ENCODE measurements around the gene CSDE1.
"Not testable (repeated sequence)": the region's sequence is repeated elsewhere in the genome, so short reads cannot be mapped to it uniquely, and the experiment has no call there.

CSDE1 gene

DNA sequence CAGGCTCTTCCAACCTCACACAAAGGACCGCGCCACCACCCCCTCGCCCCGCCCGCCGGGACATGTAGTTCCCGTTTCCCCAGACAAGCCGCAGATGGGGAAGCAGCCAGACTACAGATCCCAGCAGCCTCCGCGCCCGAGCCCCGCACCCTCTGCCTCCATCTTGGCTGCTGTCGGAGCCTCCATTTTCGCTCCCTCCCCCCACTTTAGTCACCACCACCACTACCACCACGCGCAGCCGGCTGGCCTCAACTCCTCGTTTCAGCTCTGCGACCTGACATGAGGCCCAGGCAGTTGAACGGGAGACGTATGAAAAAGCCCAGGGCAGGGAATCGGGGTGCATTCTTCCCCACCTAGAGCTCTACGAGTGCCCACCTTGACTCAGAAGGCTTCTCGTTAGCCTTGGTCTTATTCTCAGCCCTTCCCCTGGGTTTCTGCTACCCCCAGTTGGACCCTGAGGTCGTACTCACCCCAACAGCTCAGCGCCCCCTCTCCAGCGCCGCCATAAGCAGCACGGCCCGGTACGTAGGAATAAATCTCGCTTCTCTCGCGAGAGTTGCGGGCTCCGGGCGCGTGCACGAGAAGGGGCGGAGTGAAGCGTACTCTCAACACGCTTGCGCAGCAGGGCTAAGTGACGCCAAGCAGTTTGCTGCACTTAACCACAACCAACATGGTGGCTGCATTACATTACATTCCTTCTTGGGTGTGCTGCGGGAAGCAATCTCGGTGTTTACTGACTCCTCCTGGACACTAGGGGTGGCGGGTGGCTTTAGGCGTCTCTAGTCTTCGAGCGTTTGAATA is at the start of gene CSDE1:
CSDE1 (minus strand) TSS at position 530 of the 801 bp plus-strand sequence. CDS start 18,094 bp downstream, outside the sequence.
- Mint-ChIP-seq H3K4me1 (peaks cover 51% of the 10 kb centered on the region), H3K9me3 (peaks cover under 1 to 6% of the 10 kb centered on the region in 2 donors), H3K27me3 (no peaks in the 10 kb centered on the region), H3K4me3 (peak within 1 kb of the TSS; percentile 95 to 97), H3K27ac (peak within 1 kb of the TSS; percentile 99 to 100)
- ATAC-seq (peak; percentile 91), DNase-seq (peak; percentile 94 to 97)

DNA sequence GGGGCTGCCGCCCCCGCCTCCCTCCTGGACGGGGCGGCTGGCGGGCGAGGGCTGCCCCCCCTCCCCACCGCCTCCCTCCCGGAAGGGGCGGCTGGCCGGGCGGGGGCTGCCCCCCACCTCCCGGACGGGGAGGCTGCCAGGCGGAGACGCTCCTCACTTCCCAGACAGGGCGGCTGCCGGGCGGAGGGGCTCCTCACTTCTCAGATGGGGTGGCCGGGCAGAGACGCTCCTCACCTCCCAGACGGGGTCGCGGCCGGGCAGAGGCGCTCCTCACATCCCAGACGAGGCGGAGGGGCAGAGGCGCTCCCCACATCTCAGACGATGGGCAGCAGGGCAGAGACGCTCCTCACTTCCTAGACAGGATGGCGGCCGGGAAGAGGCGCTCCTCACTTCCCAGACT is 46.7 kb upstream of the CSDE1 start:
- not testable (repeated sequence) for H3K27ac Mint-ChIP-seq, H3K9me3 Mint-ChIP-seq, DNase-seq, H3K27me3 Mint-ChIP-seq, H3K4me1 Mint-ChIP-seq, H3K4me3 Mint-ChIP-seq
- ATAC-seq = peak; percentile 58

DNA sequence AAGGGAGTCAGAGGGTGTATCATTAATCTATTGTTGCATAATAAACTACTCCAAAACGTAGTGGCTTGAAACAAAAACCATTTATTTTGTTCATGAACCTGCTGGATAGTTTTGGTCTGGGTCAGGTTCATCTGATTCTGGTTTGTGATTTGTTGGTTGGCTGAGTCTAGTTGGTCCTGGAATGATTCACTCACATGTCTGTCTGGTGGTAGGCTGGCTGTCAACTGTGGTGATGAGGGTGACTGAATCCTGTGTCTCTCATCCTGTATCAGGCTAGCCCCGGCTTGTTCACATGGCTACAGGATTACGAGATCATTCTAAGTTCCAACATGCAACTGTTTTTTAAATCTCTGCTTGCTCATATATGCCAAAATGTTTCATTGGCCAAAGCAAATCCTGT is 45.2 kb upstream of the CSDE1 start:
- Mint-ChIP-seq H3K4me1 (no peaks in the 10 kb centered on the region), H3K27ac (no peak overlapping the region), H3K9me3 (no peaks in the 10 kb centered on the region), H3K4me3 (no peak overlapping the region), H3K27me3 (peaks cover 18% of the 10 kb centered on the region)
- DNase-seq (no peak), ATAC-seq (no peak)

DNA sequence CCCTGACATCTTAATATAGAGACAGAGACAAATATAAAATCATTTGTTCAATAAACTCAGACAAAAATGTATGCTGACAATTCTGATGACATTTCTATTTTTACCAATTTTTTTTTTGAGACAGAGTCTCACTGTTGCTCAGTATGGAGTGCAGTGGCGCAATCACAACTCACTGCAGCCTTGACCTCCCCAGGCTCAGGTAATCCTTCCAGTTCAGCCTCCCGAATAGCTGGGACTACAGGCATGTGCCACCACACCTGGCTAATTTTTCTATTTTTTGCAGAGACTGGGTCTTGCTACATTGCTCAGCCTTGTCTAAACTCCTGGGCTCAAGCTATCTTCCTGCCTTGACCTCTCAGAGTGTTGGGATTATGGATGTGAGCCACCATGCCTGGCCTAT is 36.3 kb upstream of the CSDE1 start:
- no peaks in the 10 kb centered on the region for H3K9me3 Mint-ChIP-seq
- no peak overlapping the region for H3K4me3 Mint-ChIP-seq
- H3K27ac Mint-ChIP-seq = no peak overlapping the region
- ATAC-seq (no peak), DNase-seq (no peak)
- no peaks in the 10 kb centered on the region for H3K4me1 Mint-ChIP-seq
- peaks cover 23% of the 10 kb centered on the region for H3K27me3 Mint-ChIP-seq

DNA sequence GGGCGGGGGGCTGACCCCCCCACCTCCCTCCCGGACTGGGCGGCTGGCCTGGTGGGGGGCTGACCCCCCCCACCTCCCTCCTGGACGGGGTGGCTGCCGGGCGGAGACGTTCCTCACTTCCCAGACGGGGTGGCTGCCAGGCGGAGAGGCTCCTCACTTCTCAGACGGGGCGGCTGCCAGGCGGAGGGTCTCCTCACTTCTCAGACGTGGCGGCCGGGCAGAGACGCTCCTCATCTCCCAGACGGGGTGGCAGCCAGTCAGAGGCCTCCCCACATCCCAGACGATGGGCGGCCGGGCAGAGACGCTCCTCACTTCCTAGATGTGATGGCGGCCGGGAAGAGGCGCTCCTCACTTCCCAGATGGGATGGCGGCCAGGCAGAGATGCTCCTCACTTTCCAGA is 32.8 kb upstream of the CSDE1 start:
- not testable (repeated sequence) for DNase-seq, ATAC-seq, H3K4me1 Mint-ChIP-seq, H3K27ac Mint-ChIP-seq, H3K4me3 Mint-ChIP-seq
- H3K9me3 Mint-ChIP-seq = peaks cover 17 to 22% of the 10 kb centered on the region in 2 donors
- peaks cover 26% of the 10 kb centered on the region for H3K27me3 Mint-ChIP-seq

DNA sequence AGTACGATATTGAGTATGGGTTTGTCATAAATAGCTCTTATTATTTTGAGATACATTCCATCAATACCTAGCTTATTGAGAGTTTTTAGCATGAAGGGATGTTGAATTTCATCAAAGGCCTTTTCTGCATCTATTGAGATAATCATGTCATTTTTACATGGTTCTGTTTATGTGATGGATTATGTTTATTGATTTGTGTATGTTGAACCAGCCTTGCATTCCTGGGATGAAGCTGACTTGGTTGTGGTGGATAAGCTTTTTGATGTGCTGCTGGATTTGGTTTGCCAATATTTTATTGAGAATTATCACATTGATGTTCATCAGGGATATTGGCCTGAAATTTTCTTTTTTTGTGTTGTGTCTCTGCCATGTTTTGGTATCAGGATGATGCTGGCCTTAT is 28.7 kb upstream of the CSDE1 start:
- Mint-ChIP-seq H3K9me3 (peaks cover 17 to 22% of the 10 kb centered on the region in 2 donors), H3K27me3 (peaks cover 26% of the 10 kb centered on the region)
- not testable (repeated sequence) for H3K4me3 Mint-ChIP-seq, ATAC-seq, H3K27ac Mint-ChIP-seq, H3K4me1 Mint-ChIP-seq, DNase-seq

DNA sequence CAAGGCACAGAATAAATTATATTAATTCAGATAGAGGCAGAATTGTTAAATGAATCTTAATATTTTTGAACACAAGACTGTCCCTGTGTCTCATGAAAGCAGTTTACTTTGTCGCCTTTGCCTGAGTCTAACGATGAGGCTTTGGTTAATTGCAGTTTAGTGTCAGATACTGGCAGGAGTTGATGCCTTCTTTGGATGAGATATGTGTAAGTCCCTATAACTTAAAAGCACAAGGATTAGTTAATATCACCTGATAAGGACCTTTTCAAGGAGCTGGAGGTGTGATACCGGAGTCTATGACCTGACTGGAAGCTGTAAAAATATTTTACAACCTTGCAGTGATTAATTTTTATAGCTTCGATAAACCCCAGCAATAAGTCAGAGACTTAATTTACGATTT is 24.7 kb upstream of the CSDE1 start:
- Mint-ChIP-seq H3K4me1 (peaks cover 24% of the 10 kb centered on the region), H3K27me3 (peaks cover 7% of the 10 kb centered on the region), H3K27ac (no peak overlapping the region), H3K4me3 (no peak overlapping the region), H3K9me3 (peaks cover 10 to 19% of the 10 kb centered on the region in 2 donors)
- DNase-seq (no peak), ATAC-seq (no peak)

DNA sequence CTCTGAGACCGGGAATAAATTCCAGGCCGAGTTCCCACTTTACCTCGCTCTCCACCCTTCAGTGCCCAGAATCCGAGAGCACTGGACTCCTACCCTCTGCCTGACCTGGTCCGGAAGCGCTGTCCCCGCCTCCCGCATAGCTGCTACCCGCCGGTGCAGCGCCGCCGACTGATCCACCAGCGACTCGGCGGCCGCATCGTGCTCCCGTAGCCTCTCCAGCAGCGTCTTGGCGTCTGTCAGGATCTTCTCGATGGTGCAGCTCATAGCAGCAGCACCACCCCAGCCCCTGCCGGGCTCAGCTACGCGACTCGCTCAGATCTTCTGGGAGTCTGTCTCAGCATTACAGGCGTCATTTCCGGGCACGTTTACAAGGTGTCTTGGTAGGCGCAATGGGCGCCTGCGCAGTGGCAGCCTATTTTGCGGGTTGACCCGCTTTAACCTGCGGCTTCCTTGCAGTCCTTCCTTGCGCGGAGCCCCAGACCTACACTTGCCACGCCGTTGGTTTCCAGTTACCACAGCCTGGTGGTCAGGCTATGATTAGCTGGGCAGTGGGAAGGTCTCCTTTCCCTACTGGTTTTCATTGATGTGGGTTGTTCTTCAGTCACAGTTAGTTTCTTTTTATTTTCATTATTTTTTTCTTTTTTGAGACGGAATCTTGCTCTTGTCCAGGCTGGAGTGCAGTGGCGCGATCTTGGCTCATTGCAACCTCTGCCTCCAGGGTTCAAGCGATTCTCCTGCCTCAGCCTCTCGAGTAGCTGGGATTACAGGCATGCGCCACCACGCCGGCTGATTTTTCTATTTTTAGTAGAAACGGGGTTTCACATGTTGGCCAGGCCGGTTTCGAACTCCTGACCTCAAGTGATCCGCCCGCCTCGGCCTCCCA is 22.8 kb upstream of the CSDE1 start, which contains the start of gene SIKE1:
SIKE1 (minus strand) TSS at position 342 of the 883 bp plus-strand sequence; CDS start at position 264, 78 bp downstream.
- DNase-seq = peak; percentile 86 to 94
- Mint-ChIP-seq H3K4me3 (peak within 1 kb of the TSS; percentile 100), H3K4me1 (peaks cover 24% of the 10 kb centered on the region), H3K27me3 (no peaks in the 10 kb centered on the region), H3K9me3 (no peaks in the 10 kb centered on the region), H3K27ac (peak within 1 kb of the TSS; percentile 100)
- ATAC-seq = peak; percentile 99

DNA sequence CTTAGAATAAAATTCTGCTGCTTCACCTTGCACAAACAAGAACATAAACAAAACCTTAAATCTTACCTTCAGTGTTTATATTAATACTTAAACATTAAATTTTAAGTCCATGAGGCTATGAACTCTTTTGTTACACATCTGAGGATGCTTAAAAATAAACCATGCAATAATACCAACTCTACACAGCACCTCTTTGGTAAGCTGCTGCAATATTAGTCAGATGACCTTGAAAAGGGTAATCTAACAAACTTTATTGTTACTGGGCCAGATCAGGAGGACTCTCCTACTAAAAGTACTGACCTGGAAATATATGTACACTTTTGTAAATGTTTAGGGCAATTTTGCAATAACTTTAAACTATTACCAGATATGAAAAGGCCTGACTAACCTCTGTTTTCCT is 21.9 kb upstream of the CSDE1 start:
- no peak for ATAC-seq
- Mint-ChIP-seq H3K27ac (peak overlapping the region; percentile 100), H3K27me3 (no peaks in the 10 kb centered on the region), H3K9me3 (no peaks in the 10 kb centered on the region), H3K4me3 (peak overlapping the region; percentile 100), H3K4me1 (peaks cover 24% of the 10 kb centered on the region)
- no peak for DNase-seq

DNA sequence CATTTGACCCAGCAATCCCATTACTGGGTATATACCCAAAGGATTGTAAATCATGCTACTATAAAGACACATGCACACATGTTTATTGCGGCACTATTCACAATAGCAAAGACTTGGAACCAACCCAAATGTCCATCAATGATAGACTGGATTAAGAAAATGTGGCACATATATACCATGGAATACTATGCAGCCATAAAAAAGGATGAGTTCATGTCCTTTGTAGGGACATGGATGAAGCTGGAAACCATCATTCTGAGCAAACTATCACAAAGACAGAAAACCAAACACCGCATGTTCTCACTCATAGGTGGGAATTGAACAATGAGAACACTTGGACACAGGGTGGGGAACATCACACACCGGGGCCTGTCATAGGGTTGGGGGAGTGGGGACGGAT is 18.9 kb upstream of the CSDE1 start:
- H3K4me1 Mint-ChIP-seq = peaks cover 24% of the 10 kb centered on the region

DNA sequence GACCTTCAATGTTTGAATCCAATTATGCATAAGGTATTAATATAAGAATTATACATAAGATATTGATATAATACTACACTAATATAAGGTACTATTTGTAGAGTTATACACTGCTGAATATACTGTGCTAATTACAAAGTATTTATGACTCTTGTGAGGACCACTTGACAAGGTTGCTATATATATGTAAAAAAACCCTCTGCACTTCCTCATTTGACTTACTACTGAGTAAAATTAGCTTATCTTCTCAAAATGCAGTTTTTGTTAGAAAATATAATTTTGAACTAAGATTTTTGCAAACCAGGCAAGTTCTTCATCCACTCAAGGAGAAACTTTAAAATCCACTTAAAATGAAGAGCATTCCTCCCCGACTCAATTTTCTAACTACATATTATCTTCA is 14.2 kb upstream of the CSDE1 start:
- H3K4me1 Mint-ChIP-seq = no peaks in the 10 kb centered on the region
- no peak for DNase-seq
- ATAC-seq = no peak
- no peaks in the 10 kb centered on the region for H3K27me3 Mint-ChIP-seq
- H3K27ac Mint-ChIP-seq = no peak overlapping the region
- H3K4me3 Mint-ChIP-seq = no peak overlapping the region
- H3K9me3 Mint-ChIP-seq = no peaks in the 10 kb centered on the region

More for the DNA sequence above, 18.9 kb upstream of the CSDE1 start:
- H3K27me3 Mint-ChIP-seq, DNase-seq, H3K27ac Mint-ChIP-seq, H3K9me3 Mint-ChIP-seq, ATAC-seq, H3K4me3 Mint-ChIP-seq: not testable (repeated sequence)

DNA sequence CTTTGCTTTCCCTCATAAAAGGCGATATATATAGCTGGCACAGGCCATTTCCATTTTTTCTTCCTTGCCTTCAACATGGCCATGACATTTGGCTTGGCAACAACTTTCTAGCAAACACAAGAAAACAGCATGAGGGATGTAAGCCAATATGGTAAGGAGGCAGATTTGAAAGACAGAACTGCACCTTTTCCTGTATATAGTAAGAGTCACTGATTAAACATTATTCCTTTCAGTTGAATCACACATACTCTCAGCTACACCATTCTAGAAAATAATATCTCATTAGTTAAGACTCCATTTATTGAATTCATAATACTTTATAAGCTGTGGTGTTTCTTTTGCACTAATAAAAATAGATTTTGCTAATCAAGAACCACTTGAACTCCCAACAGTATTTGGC is 13.2 kb upstream of the CSDE1 start:
- ATAC-seq (no peak), DNase-seq (no peak)
- Mint-ChIP-seq H3K4me1 (no peaks in the 10 kb centered on the region), H3K27me3 (no peaks in the 10 kb centered on the region), H3K27ac (no peak overlapping the region), H3K9me3 (no peaks in the 10 kb centered on the region), H3K4me3 (no peak overlapping the region)

DNA sequence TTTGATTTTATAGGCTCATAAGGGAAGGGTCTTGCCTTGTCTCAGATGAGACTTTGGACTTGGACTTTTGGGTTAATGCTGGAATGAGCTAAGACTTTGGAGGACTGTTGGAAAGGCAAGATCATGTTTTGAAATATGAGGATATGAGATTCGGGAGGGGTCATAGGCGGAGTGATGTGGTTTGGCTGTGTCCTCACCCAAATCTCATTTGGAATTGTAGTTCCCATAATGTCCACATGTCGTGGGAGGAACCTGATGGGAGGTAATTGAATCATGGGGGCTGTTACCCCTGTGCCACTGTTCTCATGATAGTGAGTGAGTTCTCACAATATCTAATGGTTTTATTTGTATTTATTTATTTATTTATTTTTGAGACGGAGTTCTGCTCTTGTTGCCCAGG is 6.9 kb upstream of the CSDE1 start:
- H3K9me3 Mint-ChIP-seq = peaks cover 9 to 10% of the 10 kb centered on the region in 2 donors

DNA sequence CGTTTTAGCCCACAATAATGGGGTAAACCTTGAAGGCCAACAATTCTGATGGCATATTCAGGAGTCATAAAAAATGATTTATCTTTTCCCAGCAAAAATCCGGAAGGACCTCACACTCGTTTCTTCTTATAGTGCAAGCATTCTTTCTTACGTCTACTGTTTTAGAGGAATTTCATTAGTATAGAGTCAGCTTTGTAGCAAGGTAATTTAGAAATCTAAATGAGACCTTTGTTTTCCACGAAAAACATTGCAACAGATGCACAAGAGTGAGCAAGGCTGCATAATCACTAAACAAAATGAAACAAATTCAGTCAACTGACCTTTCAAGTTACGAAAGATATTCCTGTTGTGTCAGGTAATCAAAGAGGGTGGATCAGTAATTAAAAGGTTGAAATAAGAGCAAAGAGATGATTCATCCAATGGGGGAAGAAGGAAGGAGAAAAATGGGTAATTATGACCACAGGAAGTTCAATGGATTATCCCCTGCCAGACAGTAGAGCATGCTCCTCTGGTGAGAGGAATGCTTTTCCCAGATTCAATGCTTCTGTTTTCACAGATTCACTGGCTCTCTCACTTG is 560 bp upstream of the CSDE1 start:
- DNase-seq (no peak), ATAC-seq (no peak)
- Mint-ChIP-seq H3K27ac (peak overlapping the region; percentile 99 to 100), H3K9me3 (peaks cover 7 to 13% of the 10 kb centered on the region in 2 donors), H3K27me3 (no peaks in the 10 kb centered on the region), H3K4me3 (peak overlapping the region; percentile 95 to 97), H3K4me1 (peaks cover 45% of the 10 kb centered on the region)

More for the DNA sequence above, 6.9 kb upstream of the CSDE1 start:
- no peak for ATAC-seq
- DNase-seq = no peak
- Mint-ChIP-seq H3K27ac (no peak overlapping the region), H3K27me3 (no peaks in the 10 kb centered on the region), H3K4me1 (no peaks in the 10 kb centered on the region), H3K4me3 (no peak overlapping the region)

DNA sequence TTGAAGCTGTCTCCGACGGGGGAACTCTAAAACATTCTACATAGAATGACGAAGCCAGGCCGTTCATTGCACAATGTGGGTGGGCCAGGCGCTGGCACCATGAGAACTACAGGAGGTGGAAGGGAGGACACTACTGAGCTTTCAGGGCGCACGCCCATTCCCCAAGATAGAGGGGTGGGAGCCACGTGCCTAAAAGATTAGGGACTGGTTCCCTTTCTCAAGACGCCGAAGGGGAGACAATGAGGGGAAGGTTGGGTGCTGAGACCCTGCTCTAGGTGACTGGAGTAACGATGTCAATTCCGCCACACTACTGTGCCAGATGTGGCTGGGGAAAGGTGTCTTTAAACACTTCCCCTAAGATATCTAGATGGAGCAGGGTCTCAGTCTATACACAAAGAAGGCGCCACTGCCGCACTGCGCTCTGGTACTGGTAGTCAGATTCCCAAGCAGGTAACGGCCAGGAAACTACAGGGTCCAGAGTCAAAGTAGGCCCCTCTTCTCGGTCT is 782 bp downstream of the CSDE1 start:
- H3K27ac Mint-ChIP-seq = peak overlapping the region; percentile 99 to 100
- H3K27me3 Mint-ChIP-seq = no peaks in the 10 kb centered on the region
- ATAC-seq (peak; percentile 3), DNase-seq (peak in 1 of 2 donors; percentile 26)
- peak overlapping the region; percentile 95 to 97 for H3K4me3 Mint-ChIP-seq
- peaks cover 0 to 6% of the 10 kb centered on the region in 2 donors for H3K9me3 Mint-ChIP-seq
- peaks cover 57% of the 10 kb centered on the region for H3K4me1 Mint-ChIP-seq

All from stimulated activated naive CD8-positive, alpha-beta T cell treated with anti-CD3 and anti-CD28 coated beads, Interleukin-15, amount 100 ng/mL, for 72 hours (primary cell).